ENCODE measurements around the gene FOXO4. TPM values are rescaled to one million over a fixed set of nuclear protein-coding genes. Genes with fewer than 3 reads are reported as not detected.

Gene FOXO4
- total and polyA plus RNA-seq, 2 donors, result 9.4 to 12.3 TPM

DNA sequence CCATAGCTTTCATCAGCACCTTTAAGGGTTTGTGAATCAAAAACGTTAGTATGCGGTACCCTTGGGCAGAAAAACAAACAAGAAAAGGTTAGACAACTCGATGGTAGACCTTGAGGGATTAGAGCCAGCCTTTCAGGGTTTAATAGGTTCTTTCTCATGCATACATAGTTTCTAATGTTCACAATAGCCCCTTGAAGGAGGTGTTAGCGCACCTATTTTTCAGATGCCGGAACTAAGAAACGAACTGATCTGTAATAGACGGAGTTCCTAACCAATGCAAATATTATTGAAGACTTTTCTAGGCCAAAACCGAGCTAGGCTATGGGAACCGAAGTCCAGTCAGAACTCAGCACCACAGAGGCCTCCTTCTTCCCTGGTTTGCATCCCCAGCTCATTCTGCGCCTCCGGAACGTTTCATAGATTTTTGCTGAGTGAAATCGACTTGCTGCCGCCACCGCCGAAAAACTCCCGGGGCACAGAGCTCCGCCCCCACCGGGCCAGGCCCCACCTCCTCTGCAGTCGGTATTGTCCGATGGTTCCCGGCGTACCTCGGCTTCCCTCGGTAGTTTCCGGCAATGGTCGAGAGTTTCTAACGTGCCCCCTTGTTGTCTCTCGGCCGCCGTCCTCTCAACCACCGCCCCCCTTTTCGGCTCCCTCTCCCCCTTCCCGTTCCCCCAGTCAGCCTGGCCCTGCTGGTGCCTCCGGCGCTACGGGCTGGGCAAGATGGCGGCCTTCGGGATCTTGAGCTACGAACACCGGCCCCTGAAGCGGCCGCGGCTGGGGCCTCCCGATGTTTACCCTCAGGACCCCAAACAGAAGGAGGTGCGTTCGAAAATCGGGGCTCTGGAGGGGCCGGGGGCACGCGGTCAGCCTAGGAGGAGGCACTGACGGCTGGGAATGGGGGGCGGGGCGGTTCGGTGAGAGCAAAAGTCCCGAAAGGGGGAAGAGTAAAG, 22.7 kb downstream of the FOXO4 start, which contains the start of gene MED12:
Gene MED12, plus strand, starts transcription at position 565 of the 953 bp plus-strand sequence. Its CDS starts 159 bp downstream, at position 724.
- Histone ChIP-seq H3K9me3 (ENCODE audit: control insufficient read depth in 2 of 2, insufficient read depth in 1 of 2, low read length in 1 of 2) (no peaks in the 10 kb centered on the region), H3K27me3 (ENCODE audit: control insufficient read depth in 2 of 2, insufficient read depth in 1 of 2, low read length in 1 of 2) (no peaks in the 10 kb centered on the region), H3K4me1 (ENCODE audit: control insufficient read depth in 2 of 2, insufficient read depth in 2 of 2, low read length in 2 of 2) (peaks cover 8 to 17% of the 10 kb centered on the region in 2 donors), H3K27ac (ENCODE audit: low read depth in 1 of 2, low read length in 1 of 2) (peak within 1 kb of the TSS; percentile 72 to 74), H3K4me3 (ENCODE audit: low read length in 2 of 2) (peak within 1 kb of the TSS; percentile 68 to 83), H3K36me3 (ENCODE audit: control insufficient read depth in 2 of 2, insufficient read depth in 2 of 2, low read length in 1 of 2) (peaks cover 22 to 35% of the 10 kb centered on the region in 2 donors)
- WGBS, result 3% methylated on average over 56 of the region's 56 CpGs
- DNase-seq (ENCODE audit: low read depth in 6 of 9, low spot score in 9 of 9), result peak in 6 of 9 donors; percentile 58 to 88 (median 72)

DNA sequence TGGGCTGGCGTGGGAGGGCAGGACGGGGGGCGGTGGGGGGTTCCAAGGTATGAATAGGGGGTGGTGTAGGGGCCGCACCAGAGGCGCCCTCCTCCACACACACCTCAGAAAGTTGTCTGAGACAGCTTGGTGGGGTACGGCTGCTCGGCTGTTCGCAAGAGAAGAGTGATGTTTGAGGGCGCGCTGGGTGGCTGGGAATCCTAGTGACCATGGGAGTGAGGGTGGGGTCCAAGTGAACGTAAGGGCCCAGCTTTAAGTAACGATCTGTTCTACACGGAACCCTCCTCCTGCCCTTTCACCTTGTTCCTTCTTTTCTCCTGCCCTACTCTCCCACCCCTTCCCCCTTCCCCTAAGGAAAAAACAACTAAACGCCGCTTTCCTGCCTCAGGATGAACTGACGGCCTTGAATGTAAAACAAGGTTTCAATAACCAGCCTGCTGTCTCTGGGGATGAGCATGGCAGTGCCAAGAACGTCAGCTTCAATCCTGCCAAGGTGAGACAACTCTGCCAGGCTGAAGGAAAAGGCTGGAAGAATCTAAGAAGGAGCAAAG, 23.4 kb downstream of the FOXO4 start:
- no peaks in the 10 kb centered on the region for H3K27me3 ChIP-seq (ENCODE audit: control insufficient read depth in 2 of 2, insufficient read depth in 1 of 2, low read length in 1 of 2)
- peaks cover 27 to 43% of the 10 kb centered on the region in 2 donors for H3K36me3 ChIP-seq (ENCODE audit: control insufficient read depth in 2 of 2, insufficient read depth in 2 of 2, low read length in 1 of 2)
- no peak for DNase-seq (ENCODE audit: low read depth in 6 of 9, low spot score in 9 of 9)
- peak overlapping the region; percentile 72 to 74 for H3K27ac ChIP-seq (ENCODE audit: low read depth in 1 of 2, low read length in 1 of 2)
- peaks cover 8 to 14% of the 10 kb centered on the region in 2 donors for H3K4me1 ChIP-seq (ENCODE audit: control insufficient read depth in 2 of 2, insufficient read depth in 2 of 2, low read length in 2 of 2)
- no peaks in the 10 kb centered on the region for H3K9me3 ChIP-seq (ENCODE audit: control insufficient read depth in 2 of 2, insufficient read depth in 1 of 2, low read length in 1 of 2)
- H3K4me3 ChIP-seq (ENCODE audit: low read length in 2 of 2), result peak overlapping the region; percentile 68 to 83
- 8% methylated on average over 17 of the region's 17 CpGs for WGBS

GRCh38 chrX:71128166-71128833, 32.6 kb downstream of the FOXO4 start:
- Histone ChIP-seq H3K36me3 (ENCODE audit: control insufficient read depth in 2 of 2, insufficient read depth in 2 of 2, low read length in 1 of 2) (peaks cover 82 to 88% of the 10 kb centered on the region in 2 donors), H3K4me3 (ENCODE audit: low read length in 2 of 2) (no peak overlapping the region), H3K27ac (ENCODE audit: low read depth in 1 of 2, low read length in 1 of 2) (no peak overlapping the region), H3K4me1 (ENCODE audit: control insufficient read depth in 2 of 2, insufficient read depth in 2 of 2, low read length in 2 of 2) (peaks cover 0 to 5% of the 10 kb centered on the region in 2 donors), H3K9me3 (ENCODE audit: control insufficient read depth in 2 of 2, insufficient read depth in 1 of 2, low read length in 1 of 2) (no peaks in the 10 kb centered on the region), H3K27me3 (ENCODE audit: control insufficient read depth in 2 of 2, insufficient read depth in 1 of 2, low read length in 1 of 2) (no peaks in the 10 kb centered on the region)
- 94% methylated on average over 12 of the region's 12 CpGs for WGBS
- DNase-seq (ENCODE audit: low read depth in 6 of 9, low spot score in 9 of 9), result no peak

GRCh38 chrX:71128915-71129765, 33.5 kb downstream of the FOXO4 start:
- Histone ChIP-seq H3K9me3 (ENCODE audit: control insufficient read depth in 2 of 2, insufficient read depth in 1 of 2, low read length in 1 of 2) (no peaks in the 10 kb centered on the region), H3K27ac (ENCODE audit: low read depth in 1 of 2, low read length in 1 of 2) (peak overlapping the region in 1 of 2 donors; percentile 42), H3K27me3 (ENCODE audit: control insufficient read depth in 2 of 2, insufficient read depth in 1 of 2, low read length in 1 of 2) (no peaks in the 10 kb centered on the region), H3K4me3 (ENCODE audit: low read length in 2 of 2) (no peak overlapping the region), H3K4me1 (ENCODE audit: control insufficient read depth in 2 of 2, insufficient read depth in 2 of 2, low read length in 2 of 2) (peaks cover 0 to 5% of the 10 kb centered on the region in 2 donors), H3K36me3 (ENCODE audit: control insufficient read depth in 2 of 2, insufficient read depth in 2 of 2, low read length in 1 of 2) (peaks cover 82 to 84% of the 10 kb centered on the region in 2 donors)
- WGBS, result 43% methylated on average over 18 of the region's 18 CpGs
- peak in 7 of 9 donors; percentile 45 to 86 (median 65) for DNase-seq (ENCODE audit: low read depth in 6 of 9, low spot score in 9 of 9)

- no peak for DNase-seq (ENCODE audit: low read depth in 6 of 9, low spot score in 9 of 9)
- H3K27me3 ChIP-seq (ENCODE audit: control insufficient read depth in 2 of 2, insufficient read depth in 1 of 2, low read length in 1 of 2), result no peaks in the 10 kb centered on the region
- H3K4me1 ChIP-seq (ENCODE audit: control insufficient read depth in 2 of 2, insufficient read depth in 2 of 2, low read length in 2 of 2), result peaks cover 0 to 5% of the 10 kb centered on the region in 2 donors
- no peak overlapping the region for H3K4me3 ChIP-seq (ENCODE audit: low read length in 2 of 2)
- peaks cover 79 to 84% of the 10 kb centered on the region in 2 donors for H3K36me3 ChIP-seq (ENCODE audit: control insufficient read depth in 2 of 2, insufficient read depth in 2 of 2, low read length in 1 of 2)
- WGBS, result 99% methylated on average over 4 of the region's 4 CpGs
- H3K9me3 ChIP-seq (ENCODE audit: control insufficient read depth in 2 of 2, insufficient read depth in 1 of 2, low read length in 1 of 2), result no peaks in the 10 kb centered on the region
- no peak overlapping the region for H3K27ac ChIP-seq (ENCODE audit: low read depth in 1 of 2, low read length in 1 of 2)
These were observed 35.9 kb downstream of the FOXO4 start for GRCh38 chrX:71131510-71131909.

DNA sequence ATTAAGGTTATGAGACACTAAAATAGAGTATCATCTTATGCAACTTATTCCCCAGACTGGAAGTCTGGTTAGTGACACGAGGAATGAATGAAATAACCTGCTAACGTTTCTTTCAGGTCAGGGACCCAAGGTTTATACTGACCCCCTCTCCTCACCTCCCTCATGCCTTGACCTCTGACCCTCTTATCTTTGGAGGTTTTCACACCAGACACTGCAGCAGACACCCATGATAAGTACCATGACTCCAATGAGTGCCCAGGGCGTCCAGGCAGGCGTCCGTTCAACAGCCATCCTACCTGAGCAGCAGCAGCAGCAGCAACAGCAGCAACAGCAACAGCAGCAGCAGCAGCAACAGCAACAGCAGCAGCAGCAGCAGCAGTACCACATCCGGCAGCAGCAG, 44.8 kb downstream of the FOXO4 start:
- Histone ChIP-seq H3K9me3 (ENCODE audit: control insufficient read depth in 2 of 2, insufficient read depth in 1 of 2, low read length in 1 of 2) (no peaks in the 10 kb centered on the region), H3K4me1 (ENCODE audit: control insufficient read depth in 2 of 2, insufficient read depth in 2 of 2, low read length in 2 of 2) (peaks cover 0 to 7% of the 10 kb centered on the region in 2 donors), H3K4me3 (ENCODE audit: low read length in 2 of 2) (no peak overlapping the region), H3K27me3 (ENCODE audit: control insufficient read depth in 2 of 2, insufficient read depth in 1 of 2, low read length in 1 of 2) (no peaks in the 10 kb centered on the region), H3K27ac (ENCODE audit: low read depth in 1 of 2, low read length in 1 of 2) (peak overlapping the region in 1 of 2 donors; percentile 24), H3K36me3 (ENCODE audit: control insufficient read depth in 2 of 2, insufficient read depth in 2 of 2, low read length in 1 of 2) (peaks cover 47 to 56% of the 10 kb centered on the region in 2 donors)
- DNase-seq (ENCODE audit: low read depth in 6 of 9, low spot score in 9 of 9), result no peak
- 96% methylated on average over 6 of the region's 6 CpGs for WGBS

DNA sequence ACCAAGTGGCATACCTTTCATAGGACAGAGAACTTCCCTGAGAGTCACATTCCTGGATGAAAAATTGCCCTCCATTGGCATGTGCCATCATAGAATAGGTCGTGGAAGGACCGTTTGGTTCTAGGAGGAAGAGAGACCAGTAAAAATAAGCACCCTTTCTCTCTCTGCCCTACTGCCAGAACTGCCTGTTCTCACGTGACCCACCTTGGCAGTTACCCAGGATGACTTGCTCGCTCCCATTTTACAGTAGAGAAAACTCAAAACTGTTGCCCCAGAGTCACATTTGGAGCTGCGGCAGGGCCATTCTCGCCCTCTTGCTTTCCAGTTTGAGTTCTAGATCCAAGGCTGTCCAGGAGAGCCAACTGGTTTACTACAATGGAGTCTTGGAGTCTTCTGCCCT, 47.9 kb downstream of the FOXO4 start:
- Histone ChIP-seq H3K27me3 (ENCODE audit: control insufficient read depth in 2 of 2, insufficient read depth in 1 of 2, low read length in 1 of 2) (no peaks in the 10 kb centered on the region), H3K9me3 (ENCODE audit: control insufficient read depth in 2 of 2, insufficient read depth in 1 of 2, low read length in 1 of 2) (no peaks in the 10 kb centered on the region), H3K36me3 (ENCODE audit: control insufficient read depth in 2 of 2, insufficient read depth in 2 of 2, low read length in 1 of 2) (peaks cover 22 to 28% of the 10 kb centered on the region in 2 donors), H3K4me3 (ENCODE audit: low read length in 2 of 2) (no peak overlapping the region), H3K27ac (ENCODE audit: low read depth in 1 of 2, low read length in 1 of 2) (no peak overlapping the region), H3K4me1 (ENCODE audit: control insufficient read depth in 2 of 2, insufficient read depth in 2 of 2, low read length in 2 of 2) (peaks cover 0 to 19% of the 10 kb centered on the region in 2 donors)
- WGBS, result 88% methylated on average over 6 of the region's 6 CpGs
- DNase-seq (ENCODE audit: low read depth in 6 of 9, low spot score in 9 of 9), result no peak

- Histone ChIP-seq H3K27me3 (ENCODE audit: control insufficient read depth in 2 of 2, insufficient read depth in 1 of 2, low read length in 1 of 2) (no peaks in the 10 kb centered on the region), H3K4me3 (ENCODE audit: low read length in 2 of 2) (no peak within 1 kb of the TSS), H3K27ac (ENCODE audit: low read depth in 1 of 2, low read length in 1 of 2) (no peak within 1 kb of the TSS), H3K4me1 (ENCODE audit: control insufficient read depth in 2 of 2, insufficient read depth in 2 of 2, low read length in 2 of 2) (peaks cover 0 to 19% of the 10 kb centered on the region in 2 donors), H3K9me3 (ENCODE audit: control insufficient read depth in 2 of 2, insufficient read depth in 1 of 2, low read length in 1 of 2) (no peaks in the 10 kb centered on the region), H3K36me3 (ENCODE audit: control insufficient read depth in 2 of 2, insufficient read depth in 2 of 2, low read length in 1 of 2) (peaks cover 12 to 23% of the 10 kb centered on the region in 2 donors)
- DNase-seq (ENCODE audit: low read depth in 6 of 9, low spot score in 9 of 9), result no peak
- WGBS, result 64% methylated on average over 28 of the region's 28 CpGs
These were observed 49.0 kb downstream of the FOXO4 start, which contains the start of gene NLGN3 for GRCh38 chrX:71144651-71145050. TSS of gene NLGN3 (plus strand) at chrX:71144841. CDS start at chrX:71147750, 2,909 bp downstream.

Data from thymus (tissue), 11 donors.